H4 (cell line): ENCODE results near the gene TPRX1. TPM values are rescaled to one million over a fixed set of nuclear protein-coding genes. Genes with fewer than 3 reads are reported as not detected.
"Not testable (repeated sequence)": the region's sequence is repeated elsewhere in the genome, so short reads cannot be mapped to it uniquely, and the experiment has no call there.

ENCODE experiments used
- DNase-seq: peaks from one replicate; pipeline ENCODE4 v3.0.0-alpha.2; 2015; ENCODE audit warnings: low spot score
- total RNA-seq: library from RNA; depleted of rRNA; stranded (reverse); fragments of >200 nt; shearing (Covaris generic); gene quantifications from 2 replicates; pipeline ENCODE4 v1.2.3, GENCODE V29; 2014

Gene TPRX1
- total RNA-seq, 1 experiment from 2014 or later: not detected

DNA sequence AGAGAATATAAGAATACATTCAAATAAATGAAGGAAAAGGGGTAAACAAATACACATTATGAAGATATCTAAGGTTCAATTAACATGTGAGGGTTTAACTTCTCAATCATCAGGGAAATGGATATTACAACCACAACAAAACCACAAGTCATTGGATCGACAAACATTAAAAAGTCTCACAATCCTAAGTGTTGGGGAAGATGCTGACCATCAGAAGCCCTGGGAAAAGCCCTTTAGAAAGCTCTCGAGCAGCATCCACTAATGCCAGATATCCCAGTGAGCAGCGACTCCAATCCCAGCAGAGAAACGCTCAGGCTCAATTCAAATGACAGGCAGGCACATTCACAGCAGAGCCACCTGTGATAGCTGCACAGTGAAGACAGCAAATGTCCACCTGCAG, 3.1 kb downstream of the TPRX1 start:
- DNase-seq: no peak

DNA sequence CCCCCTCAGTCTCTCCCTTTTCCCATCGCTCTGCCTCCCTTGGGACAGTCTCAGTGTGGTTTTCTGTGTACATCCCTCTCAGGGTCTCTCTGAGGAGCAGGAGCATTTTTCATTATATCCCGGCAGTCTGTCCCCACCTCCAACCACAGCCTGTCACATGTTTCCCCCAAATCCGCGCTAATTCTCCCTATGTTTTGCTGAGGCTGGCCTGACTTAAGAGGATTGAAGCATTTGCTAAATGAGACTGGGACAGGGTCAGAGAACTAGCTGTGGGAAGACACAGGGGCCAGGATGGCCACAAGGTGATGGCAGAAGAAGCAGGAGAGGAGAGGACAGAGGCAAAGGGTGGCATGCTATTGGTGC, 5.5 kb downstream of the TPRX1 start:
- DNase-seq: no peak

DNA sequence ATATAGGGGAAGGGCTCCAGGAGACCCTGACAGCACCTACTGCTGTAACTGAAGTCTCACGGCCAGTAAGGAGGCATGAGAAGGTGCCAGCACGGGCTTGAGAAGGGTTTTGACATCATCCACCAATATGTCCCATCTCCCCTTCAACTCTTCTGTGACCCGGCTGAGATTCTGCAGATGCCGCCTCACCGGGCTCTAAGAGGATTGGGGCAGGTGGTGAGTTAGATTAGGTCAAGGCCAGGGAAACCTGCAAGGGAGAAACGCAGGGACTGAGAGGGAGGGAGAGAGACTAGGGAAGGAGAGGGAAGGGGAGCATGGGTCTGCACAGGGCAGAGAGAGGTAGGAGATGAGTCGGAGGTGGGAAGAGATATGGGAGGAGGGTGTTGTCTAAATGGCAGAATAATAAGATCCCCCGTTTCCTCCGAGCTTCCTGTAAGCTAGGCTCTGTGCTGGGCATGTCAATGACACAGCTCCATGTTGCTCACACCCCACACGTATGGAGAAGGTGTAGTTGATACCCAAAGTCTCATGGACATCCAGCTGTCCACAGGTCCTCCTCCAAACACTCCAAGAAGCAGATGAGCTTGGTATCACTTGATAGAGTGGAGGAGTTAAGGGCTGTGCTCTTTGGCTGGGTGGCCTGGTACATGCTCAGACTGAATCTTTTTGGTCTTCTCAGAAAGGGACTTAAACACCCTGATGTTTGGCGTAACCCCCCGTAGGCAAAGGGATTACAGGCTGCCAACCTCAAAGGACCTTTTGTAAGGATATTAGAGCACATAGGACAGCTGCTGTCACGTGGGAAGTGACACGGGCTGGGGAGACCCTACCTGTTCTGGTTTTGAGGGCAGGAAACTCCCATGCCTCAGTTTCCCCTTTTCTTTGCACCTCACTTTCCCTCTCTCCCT, 6.1 kb downstream of the TPRX1 start:
- no peak for DNase-seq

DNA sequence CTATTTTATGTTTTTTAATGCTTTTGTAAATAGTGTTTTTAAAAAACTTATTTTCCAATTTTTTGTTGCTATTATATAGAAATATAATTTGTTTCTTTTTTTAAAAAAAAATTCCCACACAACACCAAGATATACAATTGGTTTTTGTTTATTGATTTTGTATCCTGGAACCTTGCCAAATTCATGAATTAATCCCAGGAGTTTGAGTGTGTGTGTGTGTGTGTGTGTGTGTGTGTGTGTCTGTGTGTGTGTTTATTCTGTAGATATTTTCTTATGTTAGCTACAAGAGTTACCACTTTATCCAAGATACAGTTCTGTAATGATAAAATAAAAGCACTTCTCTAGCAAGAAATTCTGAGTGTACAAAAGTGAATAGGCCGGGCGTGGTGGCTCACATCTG, 7.6 kb downstream of the TPRX1 start:
- no peak for DNase-seq

DNA sequence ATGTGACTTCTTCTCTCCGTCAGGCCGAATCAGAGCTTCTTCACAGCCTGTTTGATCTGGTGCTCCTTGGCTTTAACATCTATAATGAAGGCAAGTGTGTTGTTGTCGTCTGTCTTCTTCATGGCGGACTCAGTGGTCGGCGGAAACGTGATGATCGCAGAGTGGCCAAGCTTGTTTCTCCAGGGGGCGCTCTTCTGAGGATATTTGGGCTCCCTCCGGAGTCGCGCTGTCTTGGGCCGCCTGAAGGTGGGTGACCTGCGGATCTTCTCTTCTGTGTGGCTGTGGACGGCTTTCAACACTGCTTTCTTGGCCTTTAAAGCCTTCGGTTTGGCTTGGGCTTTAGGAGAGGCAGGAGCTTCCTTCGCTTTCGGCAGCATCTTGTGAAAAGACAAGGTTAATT, 9.8 kb downstream of the TPRX1 start:
- no peak for DNase-seq

DNA sequence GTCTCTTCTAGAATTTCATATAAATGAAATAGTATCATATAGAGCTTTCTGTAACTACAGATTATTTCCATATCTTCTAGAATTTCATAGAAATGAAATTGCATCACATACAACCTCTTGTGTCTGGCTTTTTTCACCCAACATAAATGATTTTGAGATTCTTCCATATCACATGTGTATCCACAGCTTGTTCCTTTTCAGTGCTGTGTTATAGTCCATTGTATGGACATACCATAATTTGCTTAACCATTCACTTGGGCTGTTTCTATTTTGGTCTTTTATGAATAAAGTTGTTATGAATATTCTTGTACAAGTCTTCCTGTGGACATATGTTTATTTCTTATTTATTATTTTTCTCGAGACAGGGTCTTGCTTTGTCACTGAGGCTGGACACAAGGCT, 11.7 kb downstream of the TPRX1 start:
- no peak for DNase-seq

DNA sequence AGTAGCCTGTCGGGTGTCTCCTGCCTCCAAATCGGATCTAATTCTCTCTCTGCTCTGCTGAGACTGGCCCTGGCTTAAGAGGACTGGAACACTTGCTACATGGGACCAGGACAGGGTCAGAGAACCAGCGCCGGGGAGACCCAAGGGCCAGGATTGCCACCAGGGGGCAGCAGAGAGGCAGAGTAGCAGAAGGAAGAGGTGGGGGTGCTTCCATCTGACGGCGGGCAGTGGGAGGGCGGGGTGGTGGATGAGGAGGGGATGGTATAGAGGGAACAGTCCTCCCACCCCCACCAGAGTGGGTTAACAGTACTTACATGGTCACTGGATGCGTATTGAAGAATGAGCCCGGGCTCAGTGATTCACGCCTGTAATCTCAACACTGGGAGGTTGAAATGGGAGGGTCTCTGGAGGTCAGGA, 13.9 kb downstream of the TPRX1 start:
- DNase-seq: peak; percentile 77

DNA sequence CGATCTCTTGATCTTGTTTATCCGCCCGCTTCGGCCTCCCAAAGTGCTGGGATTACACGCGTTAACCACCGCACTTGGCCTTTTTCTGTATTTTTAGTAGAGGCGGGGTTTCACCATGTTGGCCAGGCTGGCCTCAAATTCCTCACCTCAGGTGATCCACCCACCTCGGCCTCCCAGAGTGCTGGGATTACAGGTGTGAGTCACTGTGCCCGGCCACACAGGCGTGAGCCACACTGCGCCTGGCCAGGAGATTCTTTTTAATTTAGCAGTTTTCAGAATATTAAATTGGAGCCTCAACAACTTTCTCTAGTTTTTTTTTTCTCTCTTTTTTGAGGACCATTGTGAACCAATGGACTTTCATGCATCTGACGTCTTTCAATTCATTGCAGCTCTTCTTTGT, 14.5 kb downstream of the TPRX1 start:
- not testable (repeated sequence) for DNase-seq

DNA sequence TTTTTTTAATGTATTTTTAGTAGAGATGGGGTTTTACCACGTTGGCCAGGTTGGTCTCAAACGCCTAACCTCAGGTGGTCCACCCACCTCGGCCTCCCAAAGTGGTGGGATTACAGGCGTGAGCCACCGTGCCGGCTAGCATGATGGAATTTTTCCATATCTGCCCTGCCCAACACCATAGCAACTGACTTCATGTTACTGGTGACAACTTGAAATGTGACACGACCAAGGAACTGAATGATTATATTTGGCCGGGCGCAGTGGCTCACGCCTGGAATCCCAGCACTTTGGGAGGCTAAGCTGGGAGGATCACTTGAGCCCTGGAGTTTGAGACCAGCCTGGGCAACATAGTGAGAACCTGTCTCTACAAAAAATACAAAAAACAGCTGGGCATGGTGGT, 17.0 kb downstream of the TPRX1 start:
- DNase-seq: not testable (repeated sequence)

DNA sequence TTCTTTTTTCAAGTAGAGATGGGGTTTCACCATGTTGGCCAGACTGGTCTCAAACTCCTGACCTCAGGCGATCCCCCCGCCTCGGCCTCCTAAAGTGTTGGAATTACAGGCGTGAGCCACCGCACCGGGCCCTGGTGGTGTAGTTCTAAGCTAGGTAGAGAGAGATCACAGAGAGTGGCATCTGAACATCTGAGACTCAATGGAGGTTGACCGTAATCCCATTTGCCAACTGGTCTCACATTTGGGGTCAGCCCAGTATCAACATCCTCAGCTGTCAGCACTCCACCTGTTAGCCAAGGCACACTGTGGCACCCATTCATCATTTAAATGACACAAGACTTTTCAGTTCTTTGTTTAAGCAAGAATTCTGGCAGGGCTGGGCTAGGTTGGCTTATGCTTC, 17.8 kb downstream of the TPRX1 start:
- DNase-seq: no peak

DNA sequence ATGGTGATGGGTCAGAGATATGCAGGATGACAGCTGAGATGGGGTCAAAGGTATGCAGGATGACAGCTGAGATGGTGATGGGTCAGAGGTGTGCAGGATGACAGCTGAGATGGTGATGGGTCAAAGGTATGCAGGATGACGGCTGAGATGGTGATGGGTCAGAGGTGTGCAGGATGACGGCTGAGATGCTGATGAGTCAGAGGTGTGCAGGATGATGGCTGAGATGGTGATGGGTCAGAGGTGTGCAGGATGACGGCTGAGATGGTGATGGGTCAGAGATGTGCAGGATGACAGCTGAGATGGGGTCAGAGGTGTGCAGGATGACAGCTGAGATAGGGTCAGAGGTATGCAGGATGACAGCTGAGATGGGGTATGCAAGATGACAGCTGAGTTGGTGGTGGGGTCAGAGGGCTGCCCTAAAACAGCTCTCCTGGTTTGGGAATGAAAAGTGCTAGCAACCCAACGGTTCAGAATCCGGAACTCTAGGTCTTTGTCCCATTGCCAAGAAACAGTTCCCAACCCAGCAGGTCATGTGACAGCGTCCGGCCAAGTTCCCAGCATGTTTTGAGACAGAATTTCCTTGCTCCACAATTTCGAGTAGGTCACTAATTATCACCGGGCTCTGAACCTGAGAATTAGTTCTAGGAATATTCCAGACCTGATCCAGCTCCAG, 22.6 kb downstream of the TPRX1 start:
- no peak for DNase-seq

DNA sequence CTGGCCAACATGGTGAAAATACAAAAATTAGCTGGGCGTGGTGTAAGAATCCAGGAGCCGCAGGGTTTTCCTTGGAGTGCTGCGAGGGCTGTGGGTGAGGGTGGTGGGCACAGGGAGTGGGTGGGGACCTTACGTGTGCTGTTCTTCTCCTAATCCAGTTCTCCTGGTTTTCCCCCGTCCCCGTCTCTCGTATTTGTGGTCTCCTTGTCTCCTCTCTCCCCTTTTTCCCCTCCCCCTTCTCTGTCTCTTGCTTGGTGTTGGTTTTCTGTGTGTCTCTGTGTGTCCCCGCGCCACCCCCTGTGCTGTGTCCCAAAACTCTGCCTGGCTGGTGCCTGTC, 24.2 kb downstream of the TPRX1 start:
- DNase-seq: no peak

DNA sequence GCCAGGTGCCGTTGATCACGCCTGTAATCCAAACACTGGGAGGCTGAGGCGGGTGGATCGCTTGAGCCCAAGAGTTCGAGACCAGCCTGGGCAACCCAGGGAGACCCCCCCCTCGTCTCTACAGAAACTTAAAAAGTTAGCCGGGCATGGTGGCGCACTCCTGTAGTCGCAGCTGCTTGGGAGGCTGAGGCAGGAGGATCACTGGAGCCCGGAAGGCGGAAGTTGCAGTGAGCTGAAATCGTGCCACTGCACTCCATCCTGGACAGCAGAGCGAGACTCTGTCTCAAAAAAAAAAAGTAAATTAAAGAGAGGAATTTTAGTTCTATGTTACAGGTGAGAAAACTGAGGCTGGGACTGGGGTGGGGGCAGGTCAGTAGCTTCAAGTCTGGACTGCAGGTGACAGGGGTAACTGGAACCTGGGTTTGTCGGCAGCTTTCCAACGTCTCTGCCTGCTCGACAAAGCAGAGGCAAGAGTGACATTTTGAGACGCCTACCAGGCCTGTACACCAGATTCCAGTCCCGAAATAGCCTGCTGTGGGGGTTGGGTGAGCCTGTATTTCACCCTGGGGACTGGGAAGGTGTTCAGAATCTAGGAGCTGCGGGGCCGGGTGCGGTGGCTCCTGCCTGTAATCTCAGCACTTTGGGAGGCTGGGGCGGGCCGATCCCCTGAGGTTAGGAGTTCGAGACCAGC, 24.7 kb downstream of the TPRX1 start:
- no peak for DNase-seq

DNA sequence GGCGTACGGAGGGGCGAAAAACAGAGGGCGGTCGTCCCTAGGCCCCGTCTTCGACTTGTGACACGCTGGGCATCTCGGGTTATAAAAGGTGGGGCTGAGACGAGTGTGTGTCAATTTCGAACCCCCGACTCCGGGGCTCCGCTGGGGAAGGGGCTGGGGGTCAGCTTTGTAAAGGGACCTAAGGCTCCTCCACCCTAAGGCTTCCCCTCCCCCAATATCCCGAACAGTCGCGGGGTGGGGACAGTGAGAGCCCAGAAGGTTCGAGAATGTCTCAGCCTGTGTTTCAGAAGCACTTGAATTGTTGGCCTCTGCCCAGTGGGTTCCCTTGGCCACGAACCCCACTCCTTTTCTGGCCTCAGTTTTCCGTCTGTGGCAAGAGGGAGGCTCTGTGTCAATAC, 25.4 kb downstream of the TPRX1 start:
- no peak for DNase-seq

DNA sequence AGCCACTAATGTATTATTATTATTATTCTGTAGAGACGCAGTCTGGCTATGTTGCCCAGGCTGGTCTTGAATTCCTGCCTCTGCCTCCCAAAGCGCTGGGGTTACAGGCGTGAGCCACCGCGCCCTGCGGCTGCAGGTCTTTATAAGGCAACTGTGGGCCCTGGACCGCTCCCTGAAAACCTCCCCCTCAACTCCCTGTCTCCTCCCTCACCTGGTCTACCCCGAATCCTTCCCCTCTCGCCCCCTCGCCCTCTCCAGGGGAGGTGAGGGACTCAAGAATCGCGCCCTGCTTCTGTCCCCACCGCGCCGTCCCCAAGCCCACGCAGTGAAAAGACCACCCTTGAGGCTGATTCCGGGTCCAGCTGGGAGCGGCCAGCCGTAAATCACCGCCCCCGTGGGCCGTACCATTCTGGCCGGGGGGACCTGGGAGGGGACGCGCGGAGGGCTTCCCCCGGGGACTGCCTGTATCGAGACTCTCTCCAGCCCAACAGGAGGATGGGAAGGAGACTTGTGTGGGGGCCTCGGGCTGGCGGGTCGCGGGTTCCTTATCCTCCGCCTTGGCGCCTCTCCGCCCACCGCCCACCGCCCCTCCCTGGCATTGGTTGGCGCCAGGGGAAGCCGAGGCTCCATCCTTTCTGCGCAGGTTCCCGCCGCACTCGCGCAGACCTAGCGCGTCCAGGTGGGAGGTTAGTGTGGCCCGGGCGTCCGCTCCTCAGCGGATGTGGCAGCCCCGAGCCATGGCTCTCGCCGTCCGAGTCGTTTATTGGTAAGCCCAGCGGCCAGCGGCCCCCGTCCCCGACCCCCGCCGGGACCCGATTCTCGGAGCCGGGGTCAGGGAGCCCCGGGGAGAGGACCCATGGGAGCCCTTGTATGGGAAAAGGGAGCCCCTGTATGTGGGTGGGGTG, 26.1 kb downstream of the TPRX1 start, which contains the start of gene SELENOW:
TSS of gene SELENOW (plus strand) at position 655 of the 905 bp plus-strand sequence. CDS start at position 738, 83 bp downstream.
- DNase-seq: peak; percentile 66

DNA sequence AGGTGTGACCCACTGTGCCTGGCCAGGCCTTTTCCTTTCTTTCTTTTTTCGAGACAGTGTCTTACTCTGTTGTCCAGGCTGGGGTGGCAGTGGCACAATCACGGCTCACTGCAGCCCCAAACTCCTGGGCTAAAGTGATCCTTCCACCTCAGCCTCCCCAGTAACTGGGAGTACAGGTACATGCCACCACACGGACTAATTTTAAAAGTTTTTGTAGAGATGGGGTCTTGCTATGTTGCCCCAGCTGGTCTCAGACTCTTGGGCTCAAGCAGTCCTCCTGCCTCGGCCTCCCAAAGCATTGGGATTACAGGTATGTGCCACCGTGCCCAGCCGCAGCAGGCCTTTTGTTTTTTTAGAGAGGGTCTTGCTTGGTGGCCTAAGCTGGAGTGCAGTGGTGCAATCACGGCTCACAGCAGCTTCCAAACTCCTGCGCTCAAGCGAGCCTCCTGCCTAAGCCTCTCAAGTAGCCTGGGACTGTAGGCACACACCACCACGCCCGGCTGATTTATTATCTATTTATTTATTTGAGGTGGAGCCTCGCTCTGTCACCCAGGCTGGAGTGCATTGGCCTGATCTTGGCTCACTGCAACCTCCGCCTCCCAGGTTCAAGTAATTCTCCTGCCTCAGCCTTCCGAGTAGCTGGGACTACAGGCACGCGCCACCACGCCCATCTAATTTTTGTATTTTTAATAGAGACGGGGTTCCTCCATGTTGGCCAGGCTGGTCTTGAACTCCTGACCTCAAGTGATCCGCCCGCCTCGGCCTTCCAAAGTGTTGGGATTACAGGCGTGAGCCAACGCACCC, 26.9 kb downstream of the TPRX1 start:
- DNase-seq: not testable (repeated sequence)

DNA sequence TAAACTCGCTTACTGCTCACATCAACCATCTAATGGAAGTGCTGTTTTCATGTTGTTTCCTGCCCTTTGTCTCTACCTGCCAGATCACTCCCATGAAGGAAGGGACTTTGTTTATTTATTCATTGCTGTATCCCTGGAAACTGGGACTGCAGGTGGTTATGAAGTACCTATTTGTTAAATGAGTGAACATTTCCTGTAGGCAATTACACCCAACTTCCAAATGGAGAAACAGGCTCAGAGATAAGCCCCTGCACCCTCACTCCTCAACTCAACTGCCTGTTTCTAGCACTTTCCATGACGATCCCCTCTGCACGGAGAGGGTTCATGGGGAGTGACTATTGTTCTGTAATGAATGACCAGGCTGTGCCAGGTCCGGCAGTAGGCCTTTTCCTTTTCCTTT, 27.8 kb downstream of the TPRX1 start:
- DNase-seq: no peak

DNA sequence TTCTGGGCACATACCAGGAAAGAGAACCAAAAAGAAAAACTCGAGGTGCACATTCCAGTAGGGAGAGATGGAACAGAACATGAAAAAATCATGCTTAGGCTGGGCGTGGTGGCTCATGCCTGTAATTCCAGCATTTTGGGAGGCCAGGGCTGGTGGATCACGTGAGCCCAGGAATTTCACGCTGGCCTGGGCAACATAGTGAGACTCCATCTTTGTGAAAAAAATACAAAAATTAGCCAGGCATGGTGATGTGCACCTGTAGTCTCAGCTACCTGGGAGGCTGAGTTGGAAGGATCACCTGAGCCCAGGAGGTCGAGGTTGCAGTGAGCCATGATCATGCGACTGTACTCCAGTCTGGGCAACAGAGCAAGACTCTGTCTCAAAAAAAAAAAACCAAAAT, 33.1 kb downstream of the TPRX1 start:
- not testable (repeated sequence) for DNase-seq

DNA sequence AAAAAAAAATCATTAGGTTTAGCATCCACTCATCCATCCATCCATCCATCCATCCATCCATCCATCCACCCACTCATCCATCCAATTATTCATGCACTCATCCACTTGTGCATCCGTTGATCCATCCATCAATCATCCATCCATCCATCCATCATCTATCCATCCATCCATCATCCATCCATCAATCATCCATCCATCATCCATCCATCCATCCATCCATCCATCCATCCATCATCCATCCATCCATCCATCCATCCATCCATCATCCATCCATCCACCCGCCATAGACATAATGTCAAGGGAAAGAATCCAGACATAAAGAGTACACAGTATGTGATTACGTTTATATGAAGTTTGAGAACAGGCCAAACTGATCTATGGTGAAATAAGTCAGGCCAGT, 34.8 kb downstream of the TPRX1 start:
- no peak for DNase-seq

DNA sequence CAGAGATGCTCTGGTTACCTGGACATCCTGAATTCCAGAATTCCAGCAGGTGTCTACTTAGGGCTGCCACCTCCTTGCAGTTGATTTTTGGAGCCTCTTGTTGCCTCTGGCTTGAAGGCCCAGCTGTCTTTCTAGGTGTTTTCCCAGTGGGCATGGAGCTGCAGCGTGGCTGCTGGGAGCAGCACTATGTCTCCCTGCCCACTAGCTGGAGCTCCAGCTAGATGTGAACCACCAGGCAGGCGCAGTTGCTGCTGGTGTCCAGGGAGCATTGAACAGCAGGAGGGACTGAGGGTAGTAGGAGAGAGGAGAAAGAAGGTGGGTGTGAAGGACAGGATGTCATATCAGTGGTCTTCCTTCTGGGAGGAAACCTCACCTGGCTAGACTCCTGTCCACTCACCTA, 35.7 kb downstream of the TPRX1 start:
- DNase-seq: no peak

DNA sequence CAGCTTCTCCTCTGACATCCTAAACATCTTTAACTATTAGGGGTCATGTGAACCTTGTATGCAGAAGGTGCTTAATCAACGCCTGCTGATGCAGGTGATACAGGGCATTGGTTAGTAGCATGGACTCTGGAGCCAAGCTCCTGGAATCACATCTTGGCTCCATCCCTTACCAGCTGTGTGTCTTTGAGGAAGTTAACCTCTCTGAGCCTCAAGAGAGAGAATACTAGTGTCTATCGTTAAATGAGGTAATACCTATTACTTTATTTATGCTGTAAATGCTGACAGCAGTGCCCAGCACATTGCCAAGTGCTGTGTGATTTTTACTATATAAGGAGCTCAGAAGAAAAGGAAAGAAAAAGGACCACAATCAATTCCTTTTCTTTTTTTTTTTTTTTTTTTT, 37.0 kb downstream of the TPRX1 start:
- no peak for DNase-seq
